Measurements from ENCODE around the gene DDX42. TPM values are rescaled to one million over a fixed set of nuclear protein-coding genes. Genes with fewer than 3 reads are reported as not detected.
A peak's percentile ranks its signal among the peaks of the same experiment; 100 is the strongest.

DDX42 gene
- total RNA-seq, 1 experiment from 2014 or later, result 128 TPM

GRCh38 chr17:63827002-63827800, 53.2 kb downstream of the DDX42 start, which contains the start of the genes FTSJ3 and PSMC5 (continued):
- TF ChIP-seq, protein P1, sequence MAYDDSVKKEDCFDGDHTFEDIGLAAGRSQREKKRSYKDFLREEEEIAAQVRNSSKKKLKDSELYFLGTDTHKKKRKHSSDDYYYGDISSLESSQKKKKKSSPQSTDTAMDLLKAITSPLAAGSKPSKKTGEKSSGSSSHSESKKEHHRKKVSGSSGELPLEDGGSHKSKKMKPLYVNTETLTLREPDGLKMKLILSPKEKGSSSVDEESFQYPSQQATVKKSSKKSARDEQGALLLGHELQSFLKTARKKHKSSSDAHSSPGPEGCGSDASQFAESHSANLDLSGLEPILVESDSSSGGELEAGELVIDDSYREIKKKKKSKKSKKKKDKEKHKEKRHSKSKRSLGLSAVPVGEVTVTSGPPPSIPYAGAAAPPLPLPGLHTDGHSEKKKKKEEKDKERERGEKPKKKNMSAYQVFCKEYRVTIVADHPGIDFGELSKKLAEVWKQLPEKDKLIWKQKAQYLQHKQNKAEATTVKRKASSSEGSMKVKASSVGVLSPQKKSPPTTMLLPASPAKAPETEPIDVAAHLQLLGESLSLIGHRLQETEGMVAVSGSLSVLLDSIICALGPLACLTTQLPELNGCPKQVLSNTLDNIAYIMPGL (CRISPR knock-in tag; IDR thresholded peaks at IDR 0.05), result peak; percentile 87
- TF ChIP-seq JUN (CRISPR knock-in tag; IDR thresholded peaks at IDR 0.05), result no peak
- TF ChIP-seq IRF1 (CRISPR knock-in tag; IDR thresholded peaks at IDR 0.05), result no peak
- no peak for TF ChIP-seq CREM (CRISPR knock-in tag; IDR thresholded peaks at IDR 0.05)
- no peak for TF ChIP-seq ZNF423 (CRISPR knock-in tag; IDR thresholded peaks at IDR 0.05)
- TF ChIP-seq TEAD4 (CRISPR knock-in tag; IDR thresholded peaks at IDR 0.05), result 0 out of 2 replicates have a peak, but pooled peaks have one; percentile 35
- TF ChIP-seq GTF2I (CRISPR knock-in tag; conservative IDR thresholded peaks at IDR 0.05), result no peak
- TF ChIP-seq CBFB (CRISPR knock-in tag; IDR thresholded peaks at IDR 0.05; ENCODE audit: low read depth), result 0 out of 2 replicates have a peak, but pooled peaks have one; percentile 57
- TF ChIP-seq JAZF1 (CRISPR knock-in tag; IDR thresholded peaks at IDR 0.05), result no peak
- TF ChIP-seq, protein P2, sequence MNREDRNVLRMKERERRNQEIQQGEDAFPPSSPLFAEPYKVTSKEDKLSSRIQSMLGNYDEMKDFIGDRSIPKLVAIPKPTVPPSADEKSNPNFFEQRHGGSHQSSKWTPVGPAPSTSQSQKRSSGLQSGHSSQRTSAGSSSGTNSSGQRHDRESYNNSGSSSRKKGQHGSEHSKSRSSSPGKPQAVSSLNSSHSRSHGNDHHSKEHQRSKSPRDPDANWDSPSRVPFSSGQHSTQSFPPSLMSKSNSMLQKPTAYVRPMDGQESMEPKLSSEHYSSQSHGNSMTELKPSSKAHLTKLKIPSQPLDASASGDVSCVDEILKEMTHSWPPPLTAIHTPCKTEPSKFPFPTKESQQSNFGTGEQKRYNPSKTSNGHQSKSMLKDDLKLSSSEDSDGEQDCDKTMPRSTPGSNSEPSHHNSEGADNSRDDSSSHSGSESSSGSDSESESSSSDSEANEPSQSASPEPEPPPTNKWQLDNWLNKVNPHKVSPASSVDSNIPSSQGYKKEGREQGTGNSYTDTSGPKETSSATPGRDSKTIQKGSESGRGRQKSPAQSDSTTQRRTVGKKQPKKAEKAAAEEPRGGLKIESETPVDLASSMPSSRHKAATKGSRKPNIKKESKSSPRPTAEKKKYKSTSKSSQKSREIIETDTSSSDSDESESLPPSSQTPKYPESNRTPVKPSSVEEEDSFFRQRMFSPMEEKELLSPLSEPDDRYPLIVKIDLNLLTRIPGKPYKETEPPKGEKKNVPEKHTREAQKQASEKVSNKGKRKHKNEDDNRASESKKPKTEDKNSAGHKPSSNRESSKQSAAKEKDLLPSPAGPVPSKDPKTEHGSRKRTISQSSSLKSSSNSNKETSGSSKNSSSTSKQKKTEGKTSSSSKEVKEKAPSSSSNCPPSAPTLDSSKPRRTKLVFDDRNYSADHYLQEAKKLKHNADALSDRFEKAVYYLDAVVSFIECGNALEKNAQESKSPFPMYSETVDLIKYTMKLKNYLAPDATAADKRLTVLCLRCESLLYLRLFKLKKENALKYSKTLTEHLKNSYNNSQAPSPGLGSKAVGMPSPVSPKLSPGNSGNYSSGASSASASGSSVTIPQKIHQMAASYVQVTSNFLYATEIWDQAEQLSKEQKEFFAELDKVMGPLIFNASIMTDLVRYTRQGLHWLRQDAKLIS (CRISPR knock-in tag; IDR thresholded peaks at IDR 0.05; ENCODE audit: borderline replicate concordance), result no peak
- TF ChIP-seq SP1 (CRISPR knock-in tag; conservative IDR thresholded peaks at IDR 0.05), result peak; percentile 56; the same call in 1 of the 2 replicates

DNA sequence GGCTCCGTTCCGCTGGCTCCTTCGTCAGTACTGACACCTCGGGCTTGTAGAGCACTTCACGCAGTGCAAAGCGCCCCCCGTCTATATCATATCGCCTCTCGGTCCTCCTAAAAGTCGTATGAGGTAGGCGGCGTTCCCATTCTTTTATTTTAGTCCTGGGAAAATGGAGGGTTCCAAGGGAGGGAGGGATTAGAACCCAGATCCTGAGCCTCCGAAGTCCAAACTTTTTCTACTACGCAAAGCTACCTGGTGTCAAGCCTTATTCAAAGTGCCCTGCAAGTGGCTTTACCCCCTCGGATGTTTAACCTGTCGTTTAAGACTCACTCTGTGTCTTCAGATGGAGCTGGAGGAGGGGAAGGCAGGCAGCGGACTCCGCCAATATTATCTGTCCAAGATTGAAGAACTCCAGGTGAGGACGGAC, 53.8 kb downstream of the DDX42 start:
- Mint-ChIP-seq H3K27me3 (ENCODE audit: low read depth) (no peaks in the 10 kb centered on the region), H3K4me3 (peak overlapping the region; percentile 96), H3K4me1 (peaks cover 18% of the 10 kb centered on the region), H3K9me3 (no peaks in the 10 kb centered on the region), H3K27ac (peak overlapping the region; percentile 100), H3K36me3 (peaks cover 75% of the 10 kb centered on the region)
- ATAC-seq (no peak), DNase-seq (ENCODE audit: low spot score) (no peak)
- POLR2A ChIA-PET, result interaction anchor here (0.6 to 1.4 kb wide), 3 partner anchors 11 to 1865 kb away, joined by 4 to 8 read pairs (median 4); partner anchors contain the start of genes CCDC47 and DDX42
- CTCF ChIA-PET, result interaction anchor here (0.6 to 4.4 kb wide), 3 partner anchors 12 to 29 kb away, joined by 3 to 16 read pairs (median 5); no protein-coding TSS in a partner anchor
- peak; percentile 6; the same call in 1 of the 2 replicates for TF ChIP-seq ZNF232 (CRISPR knock-in tag; IDR thresholded peaks at IDR 0.05)
- TF ChIP-seq, protein P3, sequence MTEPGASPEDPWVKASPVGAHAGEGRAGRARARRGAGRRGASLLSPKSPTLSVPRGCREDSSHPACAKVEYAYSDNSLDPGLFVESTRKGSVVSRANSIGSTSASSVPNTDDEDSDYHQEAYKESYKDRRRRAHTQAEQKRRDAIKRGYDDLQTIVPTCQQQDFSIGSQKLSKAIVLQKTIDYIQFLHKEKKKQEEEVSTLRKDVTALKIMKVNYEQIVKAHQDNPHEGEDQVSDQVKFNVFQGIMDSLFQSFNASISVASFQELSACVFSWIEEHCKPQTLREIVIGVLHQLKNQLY (CRISPR knock-in tag; IDR thresholded peaks at IDR 0.05), result no peak

- Mint-ChIP-seq H3K4me1 (peaks cover 18% of the 10 kb centered on the region), H3K4me3 (peak overlapping the region; percentile 96), H3K9me3 (no peaks in the 10 kb centered on the region), H3K36me3 (peaks cover 76% of the 10 kb centered on the region), H3K27ac (no peak overlapping the region), H3K27me3 (ENCODE audit: low read depth) (no peaks in the 10 kb centered on the region)
- CTCF ChIA-PET, result interaction anchor here (4.4 kb wide), 1 partner anchor 10 kb away, joined by 16 read pairs; no protein-coding TSS in a partner anchor
- no peak for ATAC-seq
- DNase-seq (ENCODE audit: low spot score), result no peak
- POLR2A ChIA-PET, result interaction anchor here (1.4 kb wide), 1 partner anchor 55 kb away, joined by 4 read pairs; the partner anchor contains the start of genes CCDC47 and DDX42
- TF ChIP-seq, protein P3 (CRISPR knock-in tag; IDR thresholded peaks at IDR 0.05), result no peak
- TF ChIP-seq, protein P2 (CRISPR knock-in tag; IDR thresholded peaks at IDR 0.05; ENCODE audit: borderline replicate concordance), result no peak
- TF ChIP-seq FOXJ3 (CRISPR knock-in tag; IDR thresholded peaks at IDR 0.05; ENCODE audit: borderline replicate concordance) (no peak), EMX1 (CRISPR knock-in tag; IDR thresholded peaks at IDR 0.05) (no peak), ZNF512 (CRISPR knock-in tag; IDR thresholded peaks at IDR 0.05; ENCODE audit: borderline replicate concordance) (no peak), ZNF317 (CRISPR knock-in tag; IDR thresholded peaks at IDR 0.05; ENCODE audit: borderline replicate concordance, low read depth) (no peak)
Measured at GRCh38 chr17:63828936-63829335, 55.0 kb downstream of the DDX42 start.

Measured in WTC11 (cell line).